ENCODE data around the gene LGALS16. TPM values are rescaled to one million over a fixed set of nuclear protein-coding genes. Genes with fewer than 3 reads are reported as not detected.
"Not testable (repeated sequence)": the region's sequence is repeated elsewhere in the genome, so short reads cannot be mapped to it uniquely, and the experiment has no call there.

The LGALS16 gene
- polyA plus RNA-seq, 1 experiment: not detected

- ChIA-PET POLR2A (no interaction called here), CTCF (no interaction called here)
- Histone ChIP-seq H3K4me3 (ENCODE audit: low read depth, low read length) (no peak overlapping the region), H3K27me3 (ENCODE audit: control insufficient read depth, insufficient read depth, low read length) (no peaks in the 10 kb centered on the region), H3K9me3 (ENCODE audit: control insufficient read depth, insufficient read depth, low read length) (no peaks in the 10 kb centered on the region), H3K27ac (ENCODE audit: low read depth, low read length) (no peak overlapping the region)
- no peak for DNase-seq (ENCODE audit: low read depth, low spot score)
- TF ChIP-seq CTCF (IDR thresholded peaks at IDR 0.05; ENCODE audit: low read depth, low read length): no peak
Observed at GRCh38 chr19:39623946-39624345, 31.8 kb upstream of the LGALS16 start.

GRCh38 chr19:39627631-39628030, 28.1 kb upstream of the LGALS16 start:
- H3K4me3 ChIP-seq (ENCODE audit: low read depth, low read length); H3K9me3 ChIP-seq (ENCODE audit: control insufficient read depth, insufficient read depth, low read length); H3K27ac ChIP-seq (ENCODE audit: low read depth, low read length); CTCF ChIA-PET; H3K27me3 ChIP-seq (ENCODE audit: control insufficient read depth, insufficient read depth, low read length); DNase-seq (ENCODE audit: low read depth, low spot score); POLR2A ChIA-PET: not testable (repeated sequence)

DNA sequence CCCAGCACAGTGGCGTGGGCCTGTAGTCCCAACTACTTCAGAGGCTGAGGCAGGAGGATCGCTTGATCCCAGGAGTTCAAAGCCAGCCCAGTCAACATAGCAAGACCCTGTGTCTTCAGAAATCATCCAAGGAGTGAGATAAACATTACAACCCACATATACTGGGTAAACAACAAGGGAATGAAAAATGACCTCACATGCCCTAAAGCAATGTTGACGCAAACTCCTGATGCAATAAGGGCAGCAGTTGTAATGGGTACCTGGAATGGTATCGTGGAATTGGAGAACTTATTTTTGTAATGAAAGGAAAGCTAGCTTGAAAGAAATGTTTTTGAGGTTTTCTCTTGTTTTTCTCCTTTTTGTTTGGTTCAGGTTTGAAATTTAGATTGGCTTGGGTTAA, 24.5 kb upstream of the LGALS16 start:
- Histone ChIP-seq H3K4me3 (ENCODE audit: low read depth, low read length) (no peak overlapping the region), H3K27ac (ENCODE audit: low read depth, low read length) (no peak overlapping the region), H3K9me3 (ENCODE audit: control insufficient read depth, insufficient read depth, low read length) (no peaks in the 10 kb centered on the region), H3K27me3 (ENCODE audit: control insufficient read depth, insufficient read depth, low read length) (no peaks in the 10 kb centered on the region)
- TF ChIP-seq CTCF (IDR thresholded peaks at IDR 0.05; ENCODE audit: low read depth, low read length): no peak
- no peak for DNase-seq (ENCODE audit: low read depth, low spot score)
- POLR2A ChIA-PET: no interaction called here
- CTCF ChIA-PET: no interaction called here

DNA sequence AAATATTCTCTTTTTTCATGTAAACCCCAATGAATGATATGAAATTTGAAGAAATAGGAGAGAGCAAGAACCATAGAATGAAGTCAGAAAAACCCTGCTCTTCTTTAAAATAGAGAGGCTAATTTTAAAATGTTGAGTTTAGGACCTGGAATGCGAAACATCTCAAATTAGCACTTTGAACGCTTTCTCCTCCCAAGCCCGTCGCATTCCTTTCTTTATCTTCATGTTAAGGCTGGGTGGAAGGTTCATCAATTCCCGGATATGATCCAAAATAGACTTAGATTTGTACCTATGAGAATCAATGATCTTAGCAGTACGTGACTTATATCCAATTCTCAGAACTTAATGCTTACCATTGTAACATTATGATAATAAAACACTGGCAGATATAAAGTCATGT, 24.1 kb upstream of the LGALS16 start:
- ChIA-PET CTCF (no interaction called here), POLR2A (no interaction called here)
- DNase-seq (ENCODE audit: low read depth, low spot score): no peak
- Histone ChIP-seq H3K9me3 (ENCODE audit: control insufficient read depth, insufficient read depth, low read length) (no peaks in the 10 kb centered on the region), H3K4me3 (ENCODE audit: low read depth, low read length) (no peak overlapping the region), H3K27ac (ENCODE audit: low read depth, low read length) (no peak overlapping the region), H3K27me3 (ENCODE audit: control insufficient read depth, insufficient read depth, low read length) (no peaks in the 10 kb centered on the region)
- TF ChIP-seq CTCF (IDR thresholded peaks at IDR 0.05; ENCODE audit: low read depth, low read length): no peak

DNA sequence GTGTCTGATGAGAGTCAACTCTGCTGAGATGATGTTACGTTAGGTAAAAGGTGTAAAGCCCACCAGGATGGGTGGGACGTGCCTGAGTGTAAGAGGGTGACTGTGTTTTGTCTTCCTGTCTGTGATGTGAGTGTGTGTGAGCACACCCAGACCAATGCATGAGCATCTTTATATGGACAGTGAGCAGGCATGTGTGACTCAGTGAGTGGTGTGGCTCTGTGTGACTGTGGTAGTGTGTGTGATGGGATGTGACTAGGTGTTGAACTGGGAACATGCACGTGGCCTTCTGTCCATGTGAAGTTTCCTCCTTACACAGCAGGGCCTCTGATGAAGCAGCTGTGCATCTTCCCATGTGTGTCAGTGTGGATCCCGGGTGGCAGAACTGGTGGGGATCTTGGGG, 17.8 kb upstream of the LGALS16 start:
- no peak for DNase-seq (ENCODE audit: low read depth, low spot score)
- Histone ChIP-seq H3K9me3 (ENCODE audit: control insufficient read depth, insufficient read depth, low read length) (no peaks in the 10 kb centered on the region), H3K27ac (ENCODE audit: low read depth, low read length) (no peak overlapping the region), H3K27me3 (ENCODE audit: control insufficient read depth, insufficient read depth, low read length) (no peaks in the 10 kb centered on the region), H3K4me3 (ENCODE audit: low read depth, low read length) (no peak overlapping the region)
- CTCF ChIA-PET: no interaction called here
- POLR2A ChIA-PET: no interaction called here
- TF ChIP-seq CTCF (IDR thresholded peaks at IDR 0.05; ENCODE audit: low read depth, low read length): no peak

GRCh38 chr19:39641773-39642172, 13.9 kb upstream of the LGALS16 start:
- no peak overlapping the region for H3K4me3 ChIP-seq (ENCODE audit: low read depth, low read length)
- no peaks in the 10 kb centered on the region for H3K27me3 ChIP-seq (ENCODE audit: control insufficient read depth, insufficient read depth, low read length)
- CTCF ChIA-PET: no interaction called here
- no peak for TF ChIP-seq CTCF (IDR thresholded peaks at IDR 0.05; ENCODE audit: low read depth, low read length)
- no peaks in the 10 kb centered on the region for H3K9me3 ChIP-seq (ENCODE audit: control insufficient read depth, insufficient read depth, low read length)
- POLR2A ChIA-PET: no interaction called here
- H3K27ac ChIP-seq (ENCODE audit: low read depth, low read length): no peak overlapping the region
- DNase-seq (ENCODE audit: low read depth, low spot score): no peak

All from AG04450 (cell line).